GM12872 (cell line): ENCODE data around the gene TTLL10.

ENCODE experiments used
- CTCF ChIP-seq: IDR thresholded peaks from 3 replicates; pipeline ENCODE4 v1.5.1; 2011; ENCODE audit warnings: low read depth, mild to moderate bottlenecking, low read length, moderate library complexity; ENCODE audit not compliant: insufficient read depth

The TTLL10 gene

GRCh38 chr1:1157426-1157913 is 16.2 kb upstream of the TTLL10 start:
- TF ChIP-seq CTCF: no peak

GRCh38 chr1:1157914-1158710 is 15.6 kb upstream of the TTLL10 start:
- TF ChIP-seq CTCF: no peak

- TF ChIP-seq CTCF: no peak
Measured at GRCh38 chr1:1160281-1160930, 13.3 kb upstream of the TTLL10 start.

GRCh38 chr1:1161078-1161682 is 12.5 kb upstream of the TTLL10 start:
- no peak for TF ChIP-seq CTCF

GRCh38 chr1:1161683-1162079 is 12.0 kb upstream of the TTLL10 start:
- TF ChIP-seq CTCF: no peak

- TF ChIP-seq CTCF: no peak
Measured at GRCh38 chr1:1162597-1163537, 10.8 kb upstream of the TTLL10 start.
